Measurements from ENCODE around the gene ROBO1. TPM values are rescaled to one million over a fixed set of nuclear protein-coding genes. Genes with fewer than 3 reads are reported as not detected.

ROBO1 gene
- total RNA-seq, 1 experiment from 2014 or later, result 67.6 TPM

- no peak for DNase-seq (ENCODE audit: low spot score)
- no peak overlapping the region for H3K27ac ChIP-seq (ENCODE audit: low read depth, low read length, poor library complexity, severe bottlenecking)
- ChIA-PET POLR2A (ENCODE audit: low non-redundant PET) (no interaction called here), CTCF (no interaction called here)
- no peak overlapping the region for H3K4me3 ChIP-seq (ENCODE audit: low read depth, low read length, poor library complexity, severe bottlenecking)
- H3K4me1 ChIP-seq (ENCODE audit: insufficient read depth, low read length, poor library complexity, severe bottlenecking), result no peaks in the 10 kb centered on the region
- intact Hi-C loops (cut with micrococcal nuclease; ENCODE audit: unreplicated experiment), result no loop called here
- TF ChIP-seq EZH2 (IDR thresholded peaks at IDR 0.05; ENCODE audit: borderline replicate concordance, low read depth, low read length, poor library complexity, severe bottlenecking) (no peak), CTCF (conservative IDR thresholded peaks at IDR 0.05; ENCODE audit: low read depth, low read length) (no peak)
- no peaks in the 10 kb centered on the region for H3K9me3 ChIP-seq (ENCODE audit: low read depth, low read length, poor library complexity, severe bottlenecking)
- no peaks in the 10 kb centered on the region for H3K36me3 ChIP-seq (ENCODE audit: insufficient read depth, low read length, poor library complexity, severe bottlenecking)
- H3K27me3 ChIP-seq (replicated peaks; ENCODE audit: insufficient read depth, low read depth, low read length, poor library complexity), result no peaks in the 10 kb centered on the region
- no TSS peak for BruUV-seq (replicated peaks)
Measured at GRCh38 chr3:79258479-79258878, 509.3 kb downstream of the ROBO1 start.

- ChIA-PET POLR2A (ENCODE audit: low non-redundant PET) (interaction anchor here (0.6 kb wide), 1 partner anchor 573 kb away, joined by 3 read pairs; no protein-coding TSS in a partner anchor), CTCF (no interaction called here)
- intact Hi-C loops (cut with micrococcal nuclease; ENCODE audit: unreplicated experiment), result no loop called here
- Histone ChIP-seq H3K9me3 (ENCODE audit: low read depth, low read length, poor library complexity, severe bottlenecking) (no peaks in the 10 kb centered on the region), H3K27ac (ENCODE audit: low read depth, low read length, poor library complexity, severe bottlenecking) (no peak overlapping the region), H3K36me3 (ENCODE audit: insufficient read depth, low read length, poor library complexity, severe bottlenecking) (no peaks in the 10 kb centered on the region), H3K27me3 (replicated peaks; ENCODE audit: insufficient read depth, low read depth, low read length, poor library complexity) (no peaks in the 10 kb centered on the region), H3K4me3 (ENCODE audit: low read depth, low read length, poor library complexity, severe bottlenecking) (no peak overlapping the region), H3K4me1 (ENCODE audit: insufficient read depth, low read length, poor library complexity, severe bottlenecking) (no peaks in the 10 kb centered on the region)
- TF ChIP-seq EZH2 (IDR thresholded peaks at IDR 0.05; ENCODE audit: borderline replicate concordance, low read depth, low read length, poor library complexity, severe bottlenecking) (no peak), CTCF (conservative IDR thresholded peaks at IDR 0.05; ENCODE audit: low read depth, low read length) (no peak)
- no TSS peak for BruUV-seq (replicated peaks)
- no peak for DNase-seq (ENCODE audit: low spot score)
Measured at GRCh38 chr3:79257791-79258190, 510.0 kb downstream of the ROBO1 start.

- no peak overlapping the region for H3K4me3 ChIP-seq (ENCODE audit: low read depth, low read length, poor library complexity, severe bottlenecking)
- no peaks in the 10 kb centered on the region for H3K4me1 ChIP-seq (ENCODE audit: insufficient read depth, low read length, poor library complexity, severe bottlenecking)
- CTCF ChIA-PET, result no interaction called here
- intact Hi-C loops (cut with micrococcal nuclease; ENCODE audit: unreplicated experiment), result no loop called here
- no peaks in the 10 kb centered on the region for H3K9me3 ChIP-seq (ENCODE audit: low read depth, low read length, poor library complexity, severe bottlenecking)
- POLR2A ChIA-PET (ENCODE audit: low non-redundant PET), result no interaction called here
- H3K27me3 ChIP-seq (replicated peaks; ENCODE audit: insufficient read depth, low read depth, low read length, poor library complexity), result no peaks in the 10 kb centered on the region
- no peak for DNase-seq (ENCODE audit: low spot score)
- H3K27ac ChIP-seq (ENCODE audit: low read depth, low read length, poor library complexity, severe bottlenecking), result no peak overlapping the region
- TF ChIP-seq EZH2 (IDR thresholded peaks at IDR 0.05; ENCODE audit: borderline replicate concordance, low read depth, low read length, poor library complexity, severe bottlenecking), result no peak
- TF ChIP-seq CTCF (conservative IDR thresholded peaks at IDR 0.05; ENCODE audit: low read depth, low read length), result no peak
- no peaks in the 10 kb centered on the region for H3K36me3 ChIP-seq (ENCODE audit: insufficient read depth, low read length, poor library complexity, severe bottlenecking)
- BruUV-seq (replicated peaks), result no TSS peak
Measured at GRCh38 chr3:79255702-79256101, 512.1 kb downstream of the ROBO1 start.

Measured in A673 (cell line).